Measurements from ENCODE around the gene PDXDC1.
"Not testable (repeated sequence)": the region's sequence is repeated elsewhere in the genome, so short reads cannot be mapped to it uniquely, and the experiment has no call there.

The PDXDC1 gene

GRCh38 chr16:15071916-15072769, 97.3 kb downstream of the PDXDC1 start:
- not testable (repeated sequence) for DNase-seq (ENCODE audit: low spot score)

DNA sequence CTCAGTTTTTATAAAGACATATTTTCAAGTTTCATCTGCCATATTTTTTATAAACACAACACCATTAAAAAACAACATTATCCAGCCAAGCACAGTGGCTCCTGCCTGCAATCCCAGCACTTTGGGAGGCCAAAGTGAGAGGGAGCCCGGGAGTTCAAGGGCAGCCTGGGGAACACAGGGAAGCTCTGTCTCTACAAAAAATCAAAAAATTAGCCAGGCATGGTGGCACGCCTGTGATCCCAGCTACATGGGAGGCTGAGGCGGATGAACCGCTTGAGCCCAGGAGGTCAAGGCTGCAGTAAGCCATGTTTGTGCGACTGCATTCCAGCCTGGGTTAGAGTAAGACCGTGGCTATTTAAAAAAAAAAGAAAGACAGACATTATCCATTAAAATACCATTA, 98.3 kb downstream of the PDXDC1 start:
- no peak for DNase-seq (ENCODE audit: low spot score)

DNA sequence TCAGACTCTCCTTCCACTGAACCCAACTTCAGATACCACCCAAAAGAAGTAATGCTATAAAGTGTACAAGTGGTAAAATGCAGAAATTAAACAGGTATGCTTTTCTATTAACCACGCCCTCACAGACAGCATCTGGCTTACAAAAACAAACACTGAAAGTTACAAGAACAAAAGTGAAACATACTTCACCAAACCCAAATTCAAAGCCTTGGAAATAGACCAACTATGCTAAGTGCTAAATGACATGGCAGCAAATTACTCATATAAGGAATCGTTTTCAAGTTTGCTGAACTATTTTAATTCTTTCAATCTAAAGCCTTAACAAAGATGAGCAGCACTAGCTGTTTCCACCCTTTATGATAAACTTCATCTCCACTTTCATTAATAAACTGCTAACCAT, 101.3 kb downstream of the PDXDC1 start:
- not testable (repeated sequence) for DNase-seq (ENCODE audit: low spot score)

GRCh38 chr16:15080883-15081282, 106.1 kb downstream of the PDXDC1 start:
- not testable (repeated sequence) for DNase-seq (ENCODE audit: low spot score)

DNA sequence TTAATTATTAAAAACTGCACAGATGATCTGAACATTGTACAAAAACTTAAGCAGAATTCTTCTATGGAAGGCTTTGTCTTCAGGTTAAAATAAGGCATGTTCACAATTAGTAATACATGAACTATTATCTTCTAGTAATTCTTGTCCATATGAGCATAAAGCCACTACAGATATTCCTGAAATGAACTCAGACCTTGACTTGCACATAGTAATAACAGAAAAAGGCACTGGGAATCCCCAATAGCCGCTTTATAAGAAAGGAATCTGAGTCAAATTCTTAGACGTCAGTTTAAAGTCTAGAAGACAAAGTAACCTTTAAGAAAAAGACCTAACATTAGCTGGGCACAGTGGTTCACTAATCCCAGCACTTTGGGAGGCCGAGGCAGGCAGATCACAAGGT, 108.0 kb downstream of the PDXDC1 start:
- not testable (repeated sequence) for DNase-seq (ENCODE audit: low spot score)

- not testable (repeated sequence) for DNase-seq (ENCODE audit: low spot score)
These were observed 115.9 kb downstream of the PDXDC1 start for GRCh38 chr16:15090663-15091269.

DNA sequence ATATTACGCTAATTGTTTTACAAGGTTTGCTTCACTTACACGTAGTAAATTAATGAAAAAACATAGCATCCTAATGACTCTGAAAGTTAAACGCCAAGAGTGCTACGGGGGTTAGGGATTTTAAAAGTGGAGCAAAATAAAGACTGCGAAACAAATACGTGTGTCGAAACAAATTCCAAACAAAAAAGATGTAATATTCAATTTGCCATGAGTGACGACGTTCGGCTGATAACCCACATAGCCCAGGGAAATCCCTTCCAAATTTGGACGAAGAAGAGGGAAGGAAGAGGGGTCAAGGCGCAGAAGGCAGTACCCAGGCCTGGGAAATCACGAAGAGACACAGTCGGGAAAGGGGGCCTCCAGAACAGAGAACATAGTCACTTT, 118.7 kb downstream of the PDXDC1 start:
- DNase-seq (ENCODE audit: low spot score), result not testable (repeated sequence)

DNA sequence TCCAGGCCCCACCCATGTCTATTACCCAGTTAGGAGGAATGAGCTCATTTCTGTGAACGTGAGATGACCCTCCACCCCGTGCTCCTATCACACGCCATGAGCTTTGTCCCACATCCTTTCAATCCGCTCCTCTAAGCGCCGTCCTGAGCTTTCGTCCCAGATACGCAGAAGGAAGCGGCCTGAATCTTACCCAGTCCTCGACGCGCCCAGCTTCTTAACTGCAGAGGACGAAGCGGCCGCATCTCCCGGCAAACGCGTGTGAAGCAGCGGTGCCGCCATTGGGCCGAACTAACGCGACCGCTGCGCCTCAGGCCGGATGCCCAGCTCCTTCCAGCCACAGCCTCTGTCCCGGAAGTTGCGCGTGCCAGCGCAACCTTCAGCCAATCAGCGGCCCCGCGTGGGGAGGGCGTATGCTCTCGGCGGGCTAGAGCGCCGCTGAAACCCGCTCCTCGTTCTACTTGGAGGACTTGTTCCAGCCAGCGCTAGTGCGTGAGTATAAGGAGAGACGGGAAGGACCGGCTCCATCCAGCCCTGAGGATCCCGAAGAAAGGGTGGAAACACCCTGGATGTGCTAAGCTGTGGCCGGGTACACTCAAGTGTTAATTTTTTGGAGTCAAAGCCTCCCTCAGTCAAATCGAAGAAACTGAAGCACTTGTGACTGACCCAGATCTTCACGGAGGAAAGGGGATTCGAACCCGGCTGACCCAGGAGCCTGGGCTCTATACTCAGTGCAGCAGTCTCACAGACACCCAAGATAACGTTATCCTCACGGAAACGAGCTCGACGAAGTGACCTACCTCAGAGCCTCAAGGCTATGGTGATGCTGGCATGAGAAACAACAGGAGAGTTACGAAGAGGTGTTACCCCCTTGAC, 119.4 kb downstream of the PDXDC1 start, which contains the start of gene RRN3:
Gene RRN3, minus strand, starts transcription at position 318 of the 873 bp plus-strand sequence. Its CDS starts 39 bp downstream, at position 279.
- peak; percentile 86 for DNase-seq (ENCODE audit: low spot score)

GRCh38 chr16:15096583-15096972, 121.8 kb downstream of the PDXDC1 start:
- not testable (repeated sequence) for DNase-seq (ENCODE audit: low spot score)

GRCh38 chr16:15099366-15099909, 124.6 kb downstream of the PDXDC1 start:
- DNase-seq (ENCODE audit: low spot score), result not testable (repeated sequence)

GRCh38 chr16:15100372-15100987, 125.7 kb downstream of the PDXDC1 start:
- DNase-seq (ENCODE audit: low spot score), result not testable (repeated sequence)

DNA sequence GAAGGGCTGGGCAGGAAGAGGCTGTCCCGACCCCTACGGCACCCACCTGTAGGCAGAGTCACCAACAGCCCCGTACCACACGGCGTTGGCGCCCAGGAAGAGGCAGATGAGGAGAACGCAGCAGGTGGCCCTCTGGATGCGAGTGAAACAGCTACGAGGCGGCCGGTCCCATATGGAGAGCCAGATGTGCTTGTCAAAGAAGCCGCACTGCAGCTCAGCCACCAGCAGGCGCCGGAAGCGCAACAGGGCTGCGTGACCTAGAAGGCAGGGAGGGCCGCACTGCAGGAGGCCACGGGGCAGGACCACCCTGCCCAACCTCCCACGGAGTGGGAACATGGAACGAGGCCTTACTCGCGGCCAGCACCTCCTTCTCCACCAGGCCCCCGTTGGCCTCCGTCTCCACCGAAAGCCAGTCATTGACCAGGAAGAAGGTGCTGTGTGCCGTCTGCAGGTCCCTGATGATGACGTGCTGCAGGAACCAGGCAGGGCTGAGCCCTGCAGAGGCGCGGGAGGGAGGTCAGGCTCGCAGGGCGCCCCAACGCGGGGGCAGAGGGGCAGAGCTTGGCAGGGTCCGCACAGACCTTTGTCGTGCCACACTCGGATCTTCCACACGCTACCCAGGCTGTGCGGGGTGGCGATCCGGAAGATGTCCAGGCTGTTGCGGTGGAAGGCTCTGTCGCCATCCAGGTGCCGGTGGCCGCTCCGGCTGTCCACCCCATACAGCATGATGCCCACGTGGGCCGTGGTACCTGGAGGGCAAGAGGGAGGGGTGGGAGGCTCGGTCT, 153.0 kb downstream of the PDXDC1 start:
- DNase-seq (ENCODE audit: low spot score), result not testable (repeated sequence)

- DNase-seq (ENCODE audit: low spot score), result not testable (repeated sequence)
These were observed 155.6 kb downstream of the PDXDC1 start for GRCh38 chr16:15130256-15130932.

DNA sequence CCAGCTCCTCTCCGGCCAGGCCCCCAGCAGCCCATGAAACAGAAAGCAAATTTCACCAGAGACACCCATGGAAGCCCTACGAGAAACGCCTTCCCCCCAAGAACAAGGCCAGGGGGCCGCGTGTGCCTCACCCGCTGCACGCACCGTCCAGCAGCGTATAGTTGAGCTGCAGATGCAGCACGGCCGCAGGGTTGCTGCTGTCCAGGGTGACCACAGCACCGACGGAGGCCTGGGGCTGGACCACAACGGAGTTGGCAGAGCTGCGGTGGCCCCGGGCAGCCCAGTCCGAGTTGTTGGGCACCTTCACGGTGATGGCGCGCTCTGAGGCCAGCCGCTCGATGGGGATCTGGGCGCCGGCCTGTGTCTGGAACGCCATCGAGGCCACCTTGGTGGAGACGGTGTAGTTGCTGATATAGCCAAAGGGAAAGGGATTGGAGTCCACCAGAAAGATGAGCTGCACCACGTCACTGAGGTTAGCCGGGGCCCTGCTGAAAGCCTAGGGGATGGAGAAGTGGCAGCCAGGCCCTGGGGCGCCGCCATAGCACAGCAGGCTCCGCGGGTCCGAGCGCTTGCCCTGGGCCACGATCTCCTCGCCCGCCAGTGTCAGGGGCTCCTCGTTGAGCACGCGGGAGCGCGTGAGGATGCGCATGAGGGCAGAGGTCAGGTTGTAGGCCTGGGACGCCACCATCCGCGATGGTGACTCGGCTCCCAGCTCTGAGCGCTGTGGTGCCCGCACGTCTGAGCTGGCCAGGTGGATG, 156.3 kb downstream of the PDXDC1 start:
- DNase-seq (ENCODE audit: low spot score), result not testable (repeated sequence)

GRCh38 chr16:15132719-15133428, 158.0 kb downstream of the PDXDC1 start:
- not testable (repeated sequence) for DNase-seq (ENCODE audit: low spot score)

- DNase-seq (ENCODE audit: low spot score), result not testable (repeated sequence)
These were observed 158.7 kb downstream of the PDXDC1 start for GRCh38 chr16:15133554-15133953.

DNA sequence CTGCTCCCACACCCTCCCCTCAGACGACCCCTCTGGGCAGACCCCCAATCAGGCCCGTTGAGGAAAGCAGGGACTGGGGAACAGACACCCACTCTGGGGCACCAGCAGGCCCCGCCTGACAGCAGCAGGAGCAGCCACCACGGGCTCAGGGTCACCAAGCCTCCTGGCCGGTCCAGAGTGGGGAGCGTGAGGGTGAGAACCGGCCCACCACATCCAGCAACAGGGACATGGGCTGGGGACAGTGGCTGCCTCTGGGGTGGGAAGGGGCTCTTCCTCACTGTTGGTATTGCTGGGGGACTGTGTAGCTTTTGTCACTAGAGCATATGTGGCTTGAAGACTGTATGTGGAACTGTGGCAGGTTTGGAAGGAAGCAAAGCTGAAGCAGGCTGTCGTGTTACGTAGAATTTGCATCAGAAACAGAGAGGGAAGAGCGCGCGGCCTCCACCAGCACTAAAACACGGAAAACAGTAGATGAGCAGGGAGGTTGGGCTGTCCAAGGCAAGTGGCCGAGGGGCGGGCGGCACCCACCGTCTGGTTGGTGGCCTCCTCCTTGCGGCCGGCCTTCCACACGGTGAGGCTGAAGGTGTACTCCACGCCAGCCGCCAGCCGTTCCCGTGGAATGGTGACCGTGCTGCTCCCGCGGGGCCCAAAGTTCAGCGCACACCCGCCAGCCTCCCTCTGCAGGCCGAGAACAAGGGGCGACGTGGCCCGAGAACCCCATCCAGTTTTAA, 160.1 kb downstream of the PDXDC1 start:
- DNase-seq (ENCODE audit: low spot score), result not testable (repeated sequence)

All from CD4-positive, alpha-beta T cell treated with Interleukin-15 for 4 hours (primary cell).